Hindlimb muscle (tissue), 1 donor: Measurements from ENCODE around the gene TMCC1. TPM values are rescaled to one million over a fixed set of nuclear protein-coding genes. Genes with fewer than 3 reads are reported as not detected.
"Not testable (repeated sequence)": the region's sequence is repeated elsewhere in the genome, so short reads cannot be mapped to it uniquely, and the experiment has no call there.

Experiments used
- DNase-seq: peaks from one replicate; pipeline ENCODE4 v3.0.0-alpha.2; 2013
- polyA plus RNA-seq: library from polyadenylated mRNA; unstranded; fragments of 120-200 nt; gene quantifications from one replicate; pipeline ENCODE4 v1.2.1, GENCODE V29; 2013; ENCODE audit not compliant: insufficient read length

Gene TMCC1
- polyA plus RNA-seq, 1 donor: 39.1 TPM

- DNase-seq: no peak
Observed at GRCh38 chr3:129769616-129770015, 123.9 kb downstream of the TMCC1 start.

- no peak for DNase-seq
Observed at GRCh38 chr3:129768728-129769127, 124.8 kb downstream of the TMCC1 start.

GRCh38 chr3:129766135-129766534 lies 127.4 kb downstream of the TMCC1 start:
- DNase-seq: no peak

GRCh38 chr3:129764090-129764489 lies 129.4 kb downstream of the TMCC1 start:
- no peak for DNase-seq

GRCh38 chr3:129758785-129759320 lies 134.7 kb downstream of the TMCC1 start:
- no peak for DNase-seq

- DNase-seq: no peak
Observed at GRCh38 chr3:129758306-129758705, 135.2 kb downstream of the TMCC1 start.

GRCh38 chr3:129756871-129757270 lies 136.6 kb downstream of the TMCC1 start:
- no peak for DNase-seq

- not testable (repeated sequence) for DNase-seq
Observed at GRCh38 chr3:129751105-129751504, 142.4 kb downstream of the TMCC1 start.

GRCh38 chr3:129749692-129750091 lies 143.8 kb downstream of the TMCC1 start:
- DNase-seq: no peak

- no peak for DNase-seq
Observed at GRCh38 chr3:129747992-129748391, 145.5 kb downstream of the TMCC1 start.

- DNase-seq: no peak
Observed at GRCh38 chr3:129747136-129747535, 146.4 kb downstream of the TMCC1 start.

GRCh38 chr3:129746629-129747028 lies 146.9 kb downstream of the TMCC1 start:
- no peak for DNase-seq

GRCh38 chr3:129745253-129745652 lies 148.3 kb downstream of the TMCC1 start:
- no peak for DNase-seq

GRCh38 chr3:129741794-129742193 lies 151.7 kb downstream of the TMCC1 start:
- no peak for DNase-seq

- no peak for DNase-seq
Observed at GRCh38 chr3:129740090-129740489, 153.4 kb downstream of the TMCC1 start.

- no peak for DNase-seq
Observed at GRCh38 chr3:129739634-129740033, 153.9 kb downstream of the TMCC1 start.

- DNase-seq: no peak
Observed at GRCh38 chr3:129738172-129738571, 155.3 kb downstream of the TMCC1 start.

- DNase-seq: no peak
Observed at GRCh38 chr3:129736070-129736469, 157.4 kb downstream of the TMCC1 start.

- DNase-seq: no peak
Observed at GRCh38 chr3:129735638-129736037, 157.9 kb downstream of the TMCC1 start.

- DNase-seq: no peak
Observed at GRCh38 chr3:129734449-129734848, 159.1 kb downstream of the TMCC1 start.

GRCh38 chr3:129732200-129732876 lies 161.2 kb downstream of the TMCC1 start:
- no peak for DNase-seq

- no peak for DNase-seq
Observed at GRCh38 chr3:129727707-129728106, 165.8 kb downstream of the TMCC1 start.

- DNase-seq: peak; percentile 25
Observed at GRCh38 chr3:129723558-129724324, 169.8 kb downstream of the TMCC1 start.

- no peak for DNase-seq
Observed at GRCh38 chr3:129722527-129722926, 171.0 kb downstream of the TMCC1 start.
